Naive thymus-derived CD4-positive, alpha-beta T cell (primary cell): ENCODE results near the gene LCMT1. TPM values are rescaled to one million over a fixed set of nuclear protein-coding genes. Genes with fewer than 3 reads are reported as not detected.

Source experiments
- ATAC-seq: fragments of 150-1000 bp; cut with Tn5 transposase; 2 replicates; pipeline ENCODE4 v1.10.0; 2021; ENCODE audit warnings: mild to moderate bottlenecking, moderate library complexity
- CTCF ChIA-PET: fragments of 350-600 bp; sonication (Branson Sonifier 250); formaldehyde crosslinking; loops from one replicate; lab custom pipeline; 2021; ENCODE audit warnings: antibody characterized with exemption; lab: Charles Lee
- POLR2A ChIA-PET: fragments of 350-600 bp; sonication (Branson Sonifier 250); formaldehyde crosslinking; loops from one replicate; lab custom pipeline; 2021; ENCODE audit warnings: antibody characterized with exemption, inconsistent platforms; lab: Charles Lee
- DNase-seq, 9 donors: peaks; one replicate each; pipeline versions ENCODE4 v3.0.0 to v3.0.0-alpha.2; 2020 to 2022; ENCODE audit warnings: mixed read lengths in 1 of 9
- H3K27ac ChIP-seq: one replicate; pipeline ENCODE4 v1.7.0; 2013; ENCODE audit warnings: mild to moderate bottlenecking, low read depth, low read length, moderate library complexity
- H3K27me3 ChIP-seq, 2 donors: one replicate each; pipeline ENCODE4 v1.7.0; 2013; ENCODE audit warnings: low read length in 2 of 2, mild to moderate bottlenecking in 2 of 2, moderate library complexity in 2 of 2; ENCODE audit not compliant: control insufficient read depth in 2 of 2, insufficient read depth in 2 of 2
- H3K36me3 ChIP-seq, 3 experiments: 1 replicate in 2 of 3; 2 replicates in 1 of 3; pipeline ENCODE4 v1.7.0; 2013; ENCODE audit warnings: low read length in 3 of 3, mild to moderate bottlenecking in 3 of 3, moderate library complexity in 1 of 3; ENCODE audit not compliant: insufficient read depth in 3 of 3, control insufficient read depth in 2 of 3
- H3K4me1 ChIP-seq, 2 donors: one replicate each; pipeline ENCODE4 v1.7.0; 2013; ENCODE audit warnings: low read length in 2 of 2, mild to moderate bottlenecking in 2 of 2, moderate library complexity in 1 of 2; ENCODE audit not compliant: control insufficient read depth in 2 of 2, insufficient read depth in 2 of 2
- H3K4me3 ChIP-seq: 2 replicates; pipeline ENCODE4 v1.7.0; 2013; ENCODE audit warnings: mild to moderate bottlenecking, low read length
- H3K9me3 ChIP-seq, 3 experiments: 1 replicate in 2 of 3; 2 replicates in 1 of 3; pipeline ENCODE4 v1.7.0; 2013; ENCODE audit warnings: low read length in 3 of 3; ENCODE audit not compliant: control insufficient read depth in 2 of 3
- H3K27ac Mint-ChIP-seq, 9 donors: one replicate each; pipeline ENCODE4 v1.8.0; 2020 to 2022; ENCODE audit warnings: mixed read lengths in 9 of 9, mild to moderate bottlenecking in 8 of 9, moderate library complexity in 5 of 9, inconsistent platforms in 2 of 9
- H3K27me3 Mint-ChIP-seq, 5 donors: one replicate each; pipeline ENCODE4 v1.8.0; 2021 to 2022; ENCODE audit warnings: mixed read lengths in 5 of 5, mild to moderate bottlenecking in 1 of 5
- H3K36me3 Mint-ChIP-seq, 5 donors: one replicate each; pipeline ENCODE4 v1.8.0; 2020 to 2022; ENCODE audit warnings: mixed read lengths in 5 of 5, mild to moderate bottlenecking in 3 of 5, inconsistent platforms in 1 of 5
- H3K4me1 Mint-ChIP-seq, 7 donors: one replicate each; pipeline ENCODE4 v1.8.0; 2020 to 2022; ENCODE audit warnings: mixed read lengths in 7 of 7, mild to moderate bottlenecking in 3 of 7, inconsistent platforms in 1 of 7
- H3K4me3 Mint-ChIP-seq, 10 donors: one replicate each; pipeline ENCODE4 v1.8.0; 2020 to 2022; ENCODE audit warnings: mild to moderate bottlenecking in 10 of 10, mixed read lengths in 10 of 10, moderate library complexity in 6 of 10, inconsistent platforms in 2 of 10
- H3K9me3 Mint-ChIP-seq, 11 donors: one replicate each; pipeline ENCODE4 v1.8.0; 2020 to 2022; ENCODE audit warnings: mixed read lengths in 11 of 11, mild to moderate bottlenecking in 4 of 11, inconsistent platforms in 1 of 11, moderate library complexity in 1 of 11
- intact Hi-C, 2 donors: fragments of 100-400 bp; cut with micrococcal nuclease; formaldehyde crosslinking; loops; one replicate each; pipeline ENCODE4 v1.15.1; 2023
- polyA plus RNA-seq, 2 donors: library from polyadenylated mRNA; unstranded; fragments of 300-500 nt; fragmentation: Illumina TruSeq; gene quantifications; one replicate each; pipeline ENCODE4 v1.2.3, GENCODE V29; 2021
- total RNA-seq, 6 experiments: library from RNA in 5 of 6; stranded (reverse) in 5 of 6; gene quantifications; 1 replicate in 5 of 6; 2 replicates in 1 of 6; pipeline ENCODE4 v1.2.3 and lab custom pipeline; 2021 to 2026

The LCMT1 gene
- total and polyA plus RNA-seq, 7 experiments from 2014 or later = 30.2 to 58.4 (median 36.8) TPM

GRCh38 chr16:25155553-25156460 is 44.3 kb downstream of the LCMT1 start:
- H3K4me3 ChIP-seq = no peak overlapping the region
- no peak for DNase-seq
- ChIA-PET POLR2A (interaction anchor here (0.6 kb wide), 1 partner anchor 19 kb away, joined by 3 read pairs; no protein-coding TSS in a partner anchor), CTCF (no interaction called here)
- H3K27ac Mint-ChIP-seq = peak overlapping the region in 7 of 9 donors; percentile 1 to 53 (median 11)
- intact Hi-C loops = no loop called here
- ATAC-seq = no peak
- H3K9me3 ChIP-seq = no peaks in the 10 kb centered on the region
- H3K27ac ChIP-seq = no peak overlapping the region
- no peaks in the 10 kb centered on the region for H3K9me3 Mint-ChIP-seq
- H3K36me3 ChIP-seq = peaks cover 0 to 61% (median 4%) of the 10 kb centered on the region in 3 experiments
- no peak overlapping the region for H3K4me3 Mint-ChIP-seq
- H3K4me1 Mint-ChIP-seq = peaks cover 0 to 7% (median 0%) of the 10 kb centered on the region in 7 donors
- H3K36me3 Mint-ChIP-seq = peaks cover 9 to 56% (median 34%) of the 10 kb centered on the region in 5 donors
- no peaks in the 10 kb centered on the region for H3K4me1 ChIP-seq
- no peaks in the 10 kb centered on the region for H3K27me3 Mint-ChIP-seq
- H3K27me3 ChIP-seq = no peaks in the 10 kb centered on the region

- Histone ChIP-seq H3K4me1 (no peaks in the 10 kb centered on the region), H3K36me3 (peaks cover 0 to 61% (median 4%) of the 10 kb centered on the region in 3 experiments), H3K27ac (no peak overlapping the region), H3K27me3 (no peaks in the 10 kb centered on the region), H3K9me3 (no peaks in the 10 kb centered on the region), H3K4me3 (no peak overlapping the region)
- POLR2A ChIA-PET = interaction anchor here (0.5 kb wide), 1 partner anchor 35 kb away, joined by 3 read pairs; no protein-coding TSS in a partner anchor
- ATAC-seq = no peak
- Mint-ChIP-seq H3K27ac (peak overlapping the region in 1 of 9 donors; percentile 51), H3K4me1 (peaks cover 0 to 7% (median 0%) of the 10 kb centered on the region in 7 donors), H3K27me3 (no peaks in the 10 kb centered on the region), H3K9me3 (no peaks in the 10 kb centered on the region), H3K4me3 (no peak overlapping the region), H3K36me3 (peaks cover 9 to 59% (median 33%) of the 10 kb centered on the region in 5 donors)
- DNase-seq = no peak
- intact Hi-C loops = no loop called here
- CTCF ChIA-PET = interaction anchor here (0.6 kb wide), 1 partner anchor 68 kb away, joined by 3 read pairs; no protein-coding TSS in a partner anchor
Measured at GRCh38 chr16:25157271-25157875, 45.8 kb downstream of the LCMT1 start.

GRCh38 chr16:25158401-25158800 is 46.9 kb downstream of the LCMT1 start:
- ATAC-seq = no peak
- H3K27me3 ChIP-seq = no peaks in the 10 kb centered on the region
- Mint-ChIP-seq H3K27ac (peak overlapping the region in 1 of 9 donors; percentile 19), H3K27me3 (no peaks in the 10 kb centered on the region), H3K4me3 (no peak overlapping the region), H3K4me1 (peaks cover 0 to 7% (median 0%) of the 10 kb centered on the region in 7 donors), H3K36me3 (peaks cover 5 to 50% (median 24%) of the 10 kb centered on the region in 5 donors), H3K9me3 (no peaks in the 10 kb centered on the region)
- no peaks in the 10 kb centered on the region for H3K4me1 ChIP-seq
- H3K4me3 ChIP-seq = no peak overlapping the region
- DNase-seq = no peak
- peaks cover 0 to 62% (median 4%) of the 10 kb centered on the region in 3 experiments for H3K36me3 ChIP-seq
- ChIA-PET CTCF (no interaction called here), POLR2A (interaction anchor here (0.6 to 1.7 kb wide), 2 partner anchors 31 to 929 kb away, joined by 3 read pairs; no protein-coding TSS in a partner anchor)
- H3K27ac ChIP-seq = no peak overlapping the region
- no peaks in the 10 kb centered on the region for H3K9me3 ChIP-seq
- intact Hi-C loops = no loop called here

- no peaks in the 10 kb centered on the region for H3K27me3 Mint-ChIP-seq
- H3K9me3 ChIP-seq = no peaks in the 10 kb centered on the region
- no peaks in the 10 kb centered on the region for H3K4me1 ChIP-seq
- no peaks in the 10 kb centered on the region for H3K9me3 Mint-ChIP-seq
- H3K27me3 ChIP-seq = no peaks in the 10 kb centered on the region
- no peak for DNase-seq
- H3K27ac ChIP-seq = no peak overlapping the region
- no peak overlapping the region for H3K4me3 ChIP-seq
- H3K4me1 Mint-ChIP-seq = no peaks in the 10 kb centered on the region
- H3K4me3 Mint-ChIP-seq = no peak overlapping the region
- no peak for ATAC-seq
- intact Hi-C loops = no loop called here
- peak overlapping the region in 1 of 9 donors; percentile 31 for H3K27ac Mint-ChIP-seq
- CTCF ChIA-PET = interaction anchor here (0.6 kb wide), 1 partner anchor 1843 kb away, joined by 3 read pairs; no protein-coding TSS in a partner anchor
- peaks cover 4 to 59% (median 29%) of the 10 kb centered on the region in 5 donors for H3K36me3 Mint-ChIP-seq
- POLR2A ChIA-PET = no interaction called here
- peaks cover 0 to 78% (median 0%) of the 10 kb centered on the region in 3 experiments for H3K36me3 ChIP-seq
Measured at GRCh38 chr16:25161753-25162367, 50.3 kb downstream of the LCMT1 start.

GRCh38 chr16:25163683-25164082 is 52.1 kb downstream of the LCMT1 start:
- Histone ChIP-seq H3K4me3 (no peak overlapping the region), H3K4me1 (no peaks in the 10 kb centered on the region), H3K36me3 (peaks cover under 1 to 75% (median under 1%) of the 10 kb centered on the region in 3 experiments), H3K27me3 (no peaks in the 10 kb centered on the region), H3K9me3 (no peaks in the 10 kb centered on the region), H3K27ac (no peak overlapping the region)
- Mint-ChIP-seq H3K27me3 (no peaks in the 10 kb centered on the region), H3K9me3 (no peaks in the 10 kb centered on the region), H3K36me3 (peaks cover 8 to 60% (median 29%) of the 10 kb centered on the region in 5 donors), H3K4me3 (no peak overlapping the region), H3K27ac (peak overlapping the region in 1 of 9 donors; percentile 54), H3K4me1 (no peaks in the 10 kb centered on the region)
- intact Hi-C loops = no loop called here
- no peak for ATAC-seq
- no peak for DNase-seq
- ChIA-PET POLR2A (no interaction called here), CTCF (no interaction called here)

- H3K27me3 Mint-ChIP-seq = no peaks in the 10 kb centered on the region
- CTCF ChIA-PET = interaction anchor here (1.0 kb wide), 1 partner anchor 38 kb away, joined by 3 read pairs; no protein-coding TSS in a partner anchor
- DNase-seq (no peak), ATAC-seq (no peak)
- H3K4me1 ChIP-seq = no peaks in the 10 kb centered on the region
- no peaks in the 10 kb centered on the region for H3K27me3 ChIP-seq
- H3K36me3 ChIP-seq = peaks cover 9 to 87% (median 12%) of the 10 kb centered on the region in 3 experiments
- peaks cover 13 to 64% (median 41%) of the 10 kb centered on the region in 5 donors for H3K36me3 Mint-ChIP-seq
- no peak overlapping the region for H3K4me3 ChIP-seq
- H3K27ac ChIP-seq = no peak overlapping the region
- H3K4me1 Mint-ChIP-seq = no peaks in the 10 kb centered on the region
- no peak overlapping the region for H3K4me3 Mint-ChIP-seq
- intact Hi-C loops = no loop called here
- POLR2A ChIA-PET = no interaction called here
- H3K9me3 Mint-ChIP-seq = no peaks in the 10 kb centered on the region
- no peak overlapping the region for H3K27ac Mint-ChIP-seq
- no peaks in the 10 kb centered on the region for H3K9me3 ChIP-seq
Measured at GRCh38 chr16:25165284-25165683, 53.7 kb downstream of the LCMT1 start.
